ENCODE measurements around the gene MICAL3. TPM values are rescaled to one million over a fixed set of nuclear protein-coding genes. Genes with fewer than 3 reads are reported as not detected.

MICAL3 gene
- total RNA-seq, 2 experiments from 2014 or later: 21.9 to 22.5 TPM

GRCh38 chr22:17832665-17833064 is 191.7 kb downstream of the MICAL3 start:
- intact Hi-C loops (cut with DNase I, micrococcal nuclease): no loop called here
- Mint-ChIP-seq H3K4me3 (no peak overlapping the region), H3K27ac (no peak overlapping the region), H3K4me1 (peaks cover 7% of the 10 kb centered on the region), H3K27me3 (no peaks in the 10 kb centered on the region), H3K36me3 (ENCODE audit: low read depth) (peaks cover 2% of the 10 kb centered on the region), H3K9me3 (ENCODE audit: low read depth) (no peaks in the 10 kb centered on the region)
- ChIA-PET CTCF (interaction anchor here (8.0 kb wide), 1 partner anchor 241 kb away, joined by 124 read pairs; the partner anchor contains the start of gene PEX26), POLR2A (no interaction called here)
- ATAC-seq (no peak), DNase-seq (no peak)

GRCh38 chr22:17831501-17832251 is 192.7 kb downstream of the MICAL3 start:
- Mint-ChIP-seq H3K27ac (no peak overlapping the region), H3K4me3 (no peak overlapping the region), H3K9me3 (ENCODE audit: low read depth) (no peaks in the 10 kb centered on the region), H3K36me3 (ENCODE audit: low read depth) (peaks cover 3% of the 10 kb centered on the region), H3K27me3 (no peaks in the 10 kb centered on the region), H3K4me1 (peaks cover 7% of the 10 kb centered on the region)
- CTCF ChIA-PET: interaction anchor here (0.6 to 8.0 kb wide), 7 partner anchors 148 to 242 kb away, joined by 3 to 124 read pairs (median 6); partner anchors contain the start of genes MICAL3 and PEX26
- DNase-seq: no peak
- ATAC-seq: no peak
- POLR2A ChIA-PET: no interaction called here
- intact Hi-C loops (cut with DNase I, micrococcal nuclease): no loop called here

DNA sequence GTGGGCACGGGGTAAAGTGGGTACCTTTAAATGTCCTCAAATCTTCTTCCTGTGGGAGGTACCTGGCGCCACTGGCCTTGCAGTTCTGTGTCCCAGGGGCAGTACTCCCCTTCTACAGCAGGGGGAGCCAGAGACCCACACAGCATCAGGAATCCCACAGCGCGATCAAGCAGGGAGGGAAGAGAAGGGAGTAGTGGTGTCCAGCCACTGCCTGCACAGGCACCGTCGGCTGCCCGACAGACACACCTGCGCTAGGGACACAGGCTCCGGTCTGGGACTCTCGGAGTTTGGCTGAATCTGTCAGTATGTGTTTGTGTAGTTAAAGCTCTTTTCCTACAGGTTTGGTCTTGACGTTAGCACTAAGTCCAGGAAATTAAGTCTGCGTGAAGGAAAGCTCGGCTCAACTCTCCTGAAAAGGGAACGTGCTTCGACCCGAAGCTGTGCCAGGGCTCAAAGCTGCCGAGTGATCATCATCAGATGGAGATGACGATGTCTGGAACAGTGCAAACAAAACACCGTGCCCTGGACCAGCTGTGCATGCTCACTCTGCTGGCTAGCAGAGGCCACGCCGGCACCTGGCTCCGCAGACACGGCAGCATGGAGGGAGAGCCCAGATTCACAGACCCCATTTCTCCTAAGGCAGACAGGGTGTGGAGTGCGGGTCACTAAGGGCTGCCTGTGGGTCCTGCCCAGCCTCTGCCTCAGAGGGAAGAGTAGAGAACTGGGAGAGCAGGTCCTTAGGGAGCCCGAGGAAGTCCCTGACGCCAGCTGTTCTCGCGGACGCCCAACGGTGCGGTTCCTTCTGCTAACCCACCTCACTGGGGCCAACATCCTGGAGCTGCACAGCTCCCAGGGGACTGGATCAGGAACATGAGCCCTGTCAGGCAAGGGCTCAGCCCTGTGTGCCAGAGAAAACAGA is 194.1 kb downstream of the MICAL3 start:
- POLR2A ChIA-PET: no interaction called here
- Mint-ChIP-seq H3K36me3 (ENCODE audit: low read depth) (peaks cover 3% of the 10 kb centered on the region), H3K27ac (no peak overlapping the region), H3K27me3 (no peaks in the 10 kb centered on the region), H3K4me3 (no peak overlapping the region), H3K9me3 (ENCODE audit: low read depth) (no peaks in the 10 kb centered on the region), H3K4me1 (peaks cover 7% of the 10 kb centered on the region)
- CTCF ChIA-PET: interaction anchor here (0.6 to 8.0 kb wide), 18 partner anchors 15 to 258 kb away, joined by 3 to 124 read pairs (median 4); partner anchors contain the start of genes MICAL3 and PEX26
- ATAC-seq (peak; percentile 98), DNase-seq (peak; percentile 88)
- intact Hi-C loops (cut with DNase I, micrococcal nuclease): loop anchor here (1.0 kb wide), 2 partner anchors 194 to 246 kb away; partner anchors contain the start of gene MICAL3 (in 2 of the 2)

DNA sequence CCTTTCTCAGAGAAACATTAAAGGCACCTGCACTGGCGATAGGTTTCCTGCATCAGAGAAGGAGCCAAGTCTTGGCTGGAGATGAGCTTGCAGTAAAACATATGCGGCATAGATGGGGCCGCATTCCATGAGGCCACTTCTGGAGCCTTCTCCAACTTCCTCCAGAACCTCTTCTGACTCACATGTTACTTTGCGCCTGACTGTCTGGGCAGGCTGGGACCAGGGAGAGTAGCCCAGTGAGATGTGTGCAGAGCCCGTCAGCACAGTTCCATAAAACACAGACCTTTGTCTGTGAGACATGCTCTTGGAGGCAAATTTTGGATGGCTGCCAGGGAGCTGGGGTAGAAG is 194.7 kb downstream of the MICAL3 start:
- no peaks in the 10 kb centered on the region for H3K27me3 Mint-ChIP-seq
- H3K9me3 Mint-ChIP-seq (ENCODE audit: low read depth): no peaks in the 10 kb centered on the region
- POLR2A ChIA-PET: no interaction called here
- H3K27ac Mint-ChIP-seq: no peak overlapping the region
- H3K4me1 Mint-ChIP-seq: peaks cover 7% of the 10 kb centered on the region
- intact Hi-C loops (cut with DNase I, micrococcal nuclease): loop anchor here (1.0 kb wide), 2 partner anchors 195 to 247 kb away; partner anchors contain the start of gene MICAL3 (in 2 of the 2)
- H3K4me3 Mint-ChIP-seq: no peak overlapping the region
- peak; percentile 37 for ATAC-seq
- no peak for DNase-seq
- H3K36me3 Mint-ChIP-seq (ENCODE audit: low read depth): peaks cover 3% of the 10 kb centered on the region
- CTCF ChIA-PET: interaction anchor here (1.0 to 8.0 kb wide), 10 partner anchors 33 to 254 kb away, joined by 3 to 124 read pairs (median 5); partner anchors contain the start of gene PEX26

GRCh38 chr22:17828502-17829080 is 195.8 kb downstream of the MICAL3 start:
- Mint-ChIP-seq H3K4me3 (no peak overlapping the region), H3K9me3 (ENCODE audit: low read depth) (no peaks in the 10 kb centered on the region), H3K27me3 (no peaks in the 10 kb centered on the region), H3K36me3 (ENCODE audit: low read depth) (peaks cover 3% of the 10 kb centered on the region), H3K4me1 (peaks cover 7% of the 10 kb centered on the region), H3K27ac (no peak overlapping the region)
- no peak for DNase-seq
- ChIA-PET CTCF (interaction anchor here (0.6 to 8.0 kb wide), 3 partner anchors 14 to 245 kb away, joined by 3 to 124 read pairs (median 3); partner anchors contain the start of gene PEX26), POLR2A (no interaction called here)
- intact Hi-C loops (cut with DNase I, micrococcal nuclease): no loop called here
- no peak for ATAC-seq

GRCh38 chr22:17827466-17827865 is 196.9 kb downstream of the MICAL3 start:
- intact Hi-C loops (cut with DNase I, micrococcal nuclease): no loop called here
- DNase-seq (no peak), ATAC-seq (no peak)
- H3K9me3 Mint-ChIP-seq (ENCODE audit: low read depth): no peaks in the 10 kb centered on the region
- peaks cover 3% of the 10 kb centered on the region for H3K36me3 Mint-ChIP-seq (ENCODE audit: low read depth)
- ChIA-PET POLR2A (no interaction called here), CTCF (interaction anchor here (8.0 kb wide), 1 partner anchor 246 kb away, joined by 124 read pairs; the partner anchor contains the start of gene PEX26)
- peaks cover 7% of the 10 kb centered on the region for H3K4me1 Mint-ChIP-seq
- H3K27me3 Mint-ChIP-seq: no peaks in the 10 kb centered on the region
- H3K4me3 Mint-ChIP-seq: no peak overlapping the region
- no peak overlapping the region for H3K27ac Mint-ChIP-seq

GRCh38 chr22:17825876-17826550 is 198.3 kb downstream of the MICAL3 start:
- peaks cover 4% of the 10 kb centered on the region for H3K36me3 Mint-ChIP-seq (ENCODE audit: low read depth)
- no peaks in the 10 kb centered on the region for H3K9me3 Mint-ChIP-seq (ENCODE audit: low read depth)
- no peak overlapping the region for H3K4me3 Mint-ChIP-seq
- no peaks in the 10 kb centered on the region for H3K27me3 Mint-ChIP-seq
- DNase-seq: no peak
- POLR2A ChIA-PET: no interaction called here
- H3K4me1 Mint-ChIP-seq: peaks cover 7% of the 10 kb centered on the region
- CTCF ChIA-PET: interaction anchor here (0.8 kb wide), 1 partner anchor 19 kb away, joined by 3 read pairs; no protein-coding TSS in a partner anchor
- no peak overlapping the region for H3K27ac Mint-ChIP-seq
- intact Hi-C loops (cut with DNase I, micrococcal nuclease): no loop called here
- ATAC-seq: no peak

DNA sequence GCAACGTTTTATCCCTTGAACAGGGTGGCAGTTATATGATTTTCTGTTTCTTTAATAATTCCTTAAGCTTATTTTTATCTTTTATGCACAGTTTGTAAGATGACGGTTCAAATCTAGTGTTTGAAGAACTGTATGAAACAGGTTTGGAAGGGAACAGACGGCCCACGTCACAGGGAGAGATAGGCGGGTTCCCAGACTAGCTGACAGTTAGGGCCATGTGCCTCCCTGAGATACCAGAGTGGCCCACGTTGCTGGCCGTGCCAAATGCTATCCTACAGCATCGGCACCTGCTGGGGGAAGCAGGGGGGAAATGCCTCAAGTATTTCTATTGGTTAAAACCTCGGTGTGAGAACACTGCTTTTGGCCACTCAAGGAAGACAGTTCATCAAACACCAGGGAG is 199.9 kb downstream of the MICAL3 start:
- DNase-seq: no peak
- H3K27ac Mint-ChIP-seq: no peak overlapping the region
- H3K4me1 Mint-ChIP-seq: no peaks in the 10 kb centered on the region
- ChIA-PET CTCF (no interaction called here), POLR2A (no interaction called here)
- ATAC-seq: no peak
- no peaks in the 10 kb centered on the region for H3K9me3 Mint-ChIP-seq (ENCODE audit: low read depth)
- H3K4me3 Mint-ChIP-seq: no peak overlapping the region
- no peaks in the 10 kb centered on the region for H3K27me3 Mint-ChIP-seq
- H3K36me3 Mint-ChIP-seq (ENCODE audit: low read depth): peaks cover 5% of the 10 kb centered on the region
- intact Hi-C loops (cut with DNase I, micrococcal nuclease): no loop called here

DNA sequence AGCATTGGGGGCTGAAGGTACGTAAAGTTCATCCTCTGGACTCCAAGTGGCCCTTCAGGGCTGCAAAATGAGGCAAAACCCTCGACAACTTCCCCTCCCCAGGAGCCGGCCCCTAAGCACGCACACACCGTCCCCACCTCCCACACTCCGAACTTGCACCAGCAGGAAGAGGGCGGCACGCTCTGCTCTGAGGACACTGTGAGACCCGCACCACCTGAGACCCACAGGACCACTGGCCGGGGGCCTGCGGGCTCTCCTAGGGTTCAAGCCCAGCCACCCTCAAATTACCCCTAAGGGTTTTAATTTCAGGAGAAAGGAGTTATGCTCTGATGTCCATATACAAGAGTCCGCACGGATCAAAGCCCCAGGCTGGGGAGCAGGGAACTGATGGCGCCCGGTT is 200.4 kb downstream of the MICAL3 start:
- peaks cover 5% of the 10 kb centered on the region for H3K36me3 Mint-ChIP-seq (ENCODE audit: low read depth)
- intact Hi-C loops (cut with DNase I, micrococcal nuclease): no loop called here
- H3K27ac Mint-ChIP-seq: no peak overlapping the region
- H3K4me1 Mint-ChIP-seq: no peaks in the 10 kb centered on the region
- CTCF ChIA-PET: no interaction called here
- DNase-seq (no peak), ATAC-seq (no peak)
- H3K9me3 Mint-ChIP-seq (ENCODE audit: low read depth): no peaks in the 10 kb centered on the region
- POLR2A ChIA-PET: no interaction called here
- no peak overlapping the region for H3K4me3 Mint-ChIP-seq
- no peaks in the 10 kb centered on the region for H3K27me3 Mint-ChIP-seq

- POLR2A ChIA-PET: no interaction called here
Measured at GRCh38 chr22:17823226-17823625, 201.1 kb downstream of the MICAL3 start.

GRCh38 chr22:17822087-17822486 is 202.3 kb downstream of the MICAL3 start:
- no peak overlapping the region for H3K4me3 Mint-ChIP-seq
- ChIA-PET POLR2A (no interaction called here), CTCF (no interaction called here)
- H3K27ac Mint-ChIP-seq: no peak overlapping the region
- no peaks in the 10 kb centered on the region for H3K4me1 Mint-ChIP-seq
- ATAC-seq: no peak
- no peaks in the 10 kb centered on the region for H3K27me3 Mint-ChIP-seq
- peaks cover 3% of the 10 kb centered on the region for H3K36me3 Mint-ChIP-seq (ENCODE audit: low read depth)
- intact Hi-C loops (cut with DNase I, micrococcal nuclease): no loop called here
- DNase-seq: no peak
- no peaks in the 10 kb centered on the region for H3K9me3 Mint-ChIP-seq (ENCODE audit: low read depth)

More at GRCh38 chr22:17823226-17823625, 201.1 kb downstream of the MICAL3 start:
- CTCF ChIA-PET: no interaction called here
- Mint-ChIP-seq H3K9me3 (ENCODE audit: low read depth) (no peaks in the 10 kb centered on the region), H3K27ac (no peak overlapping the region), H3K4me1 (no peaks in the 10 kb centered on the region), H3K4me3 (no peak overlapping the region), H3K36me3 (ENCODE audit: low read depth) (peaks cover 5% of the 10 kb centered on the region), H3K27me3 (no peaks in the 10 kb centered on the region)
- intact Hi-C loops (cut with DNase I, micrococcal nuclease): no loop called here
- DNase-seq (no peak), ATAC-seq (no peak)
